ENCODE data around the gene TSPO2.

Gene TSPO2

DNA sequence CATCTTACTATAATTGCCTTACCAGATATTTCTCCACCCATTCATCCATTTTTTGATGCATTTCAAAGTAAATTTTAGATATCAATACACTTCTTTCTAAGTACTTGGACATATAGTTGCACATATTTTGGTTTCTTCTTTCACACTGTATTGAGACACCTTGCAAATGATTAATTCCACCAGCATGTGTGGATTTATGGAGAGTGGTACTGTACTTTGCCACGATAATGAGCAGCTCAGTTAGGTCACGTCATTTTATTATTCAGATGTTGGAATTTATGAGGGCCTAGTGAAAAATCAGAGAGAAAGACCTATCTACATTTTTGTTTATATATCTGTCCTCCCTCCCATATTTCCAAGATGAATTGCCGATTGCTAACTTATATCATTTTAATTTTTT lies 35.8 kb downstream of the TSPO2 start:
- DNase-seq: no peak

- DNase-seq: no peak
These were observed 36.8 kb downstream of the TSPO2 start for GRCh38 chr6:41079080-41079479.

GRCh38 chr6:41080621-41081020 lies 38.4 kb downstream of the TSPO2 start:
- peak; percentile 43 for DNase-seq

- no peak for DNase-seq
These were observed 40.8 kb downstream of the TSPO2 start for GRCh38 chr6:41083072-41083471.

DNA sequence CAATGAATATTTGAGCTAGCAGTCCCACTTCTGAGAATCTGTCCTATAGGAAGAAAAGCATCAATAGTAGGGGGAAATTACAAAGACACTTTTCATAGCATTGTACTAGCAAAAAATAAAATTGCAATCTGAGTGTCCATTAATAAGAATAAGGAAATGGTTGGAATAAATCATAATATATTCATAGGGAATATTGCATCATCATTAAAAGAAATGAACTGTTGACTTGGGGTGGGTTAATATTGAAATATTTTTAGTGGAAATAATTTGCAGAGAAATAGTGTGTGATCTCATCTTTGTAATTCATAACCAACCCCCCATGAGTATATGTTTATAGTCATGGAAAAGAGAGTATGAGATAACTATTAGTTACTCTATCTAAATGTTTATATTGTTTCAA lies 42.9 kb downstream of the TSPO2 start:
- no peak for DNase-seq

GRCh38 chr6:41088451-41088850 lies 46.2 kb downstream of the TSPO2 start:
- DNase-seq: no peak

DNA sequence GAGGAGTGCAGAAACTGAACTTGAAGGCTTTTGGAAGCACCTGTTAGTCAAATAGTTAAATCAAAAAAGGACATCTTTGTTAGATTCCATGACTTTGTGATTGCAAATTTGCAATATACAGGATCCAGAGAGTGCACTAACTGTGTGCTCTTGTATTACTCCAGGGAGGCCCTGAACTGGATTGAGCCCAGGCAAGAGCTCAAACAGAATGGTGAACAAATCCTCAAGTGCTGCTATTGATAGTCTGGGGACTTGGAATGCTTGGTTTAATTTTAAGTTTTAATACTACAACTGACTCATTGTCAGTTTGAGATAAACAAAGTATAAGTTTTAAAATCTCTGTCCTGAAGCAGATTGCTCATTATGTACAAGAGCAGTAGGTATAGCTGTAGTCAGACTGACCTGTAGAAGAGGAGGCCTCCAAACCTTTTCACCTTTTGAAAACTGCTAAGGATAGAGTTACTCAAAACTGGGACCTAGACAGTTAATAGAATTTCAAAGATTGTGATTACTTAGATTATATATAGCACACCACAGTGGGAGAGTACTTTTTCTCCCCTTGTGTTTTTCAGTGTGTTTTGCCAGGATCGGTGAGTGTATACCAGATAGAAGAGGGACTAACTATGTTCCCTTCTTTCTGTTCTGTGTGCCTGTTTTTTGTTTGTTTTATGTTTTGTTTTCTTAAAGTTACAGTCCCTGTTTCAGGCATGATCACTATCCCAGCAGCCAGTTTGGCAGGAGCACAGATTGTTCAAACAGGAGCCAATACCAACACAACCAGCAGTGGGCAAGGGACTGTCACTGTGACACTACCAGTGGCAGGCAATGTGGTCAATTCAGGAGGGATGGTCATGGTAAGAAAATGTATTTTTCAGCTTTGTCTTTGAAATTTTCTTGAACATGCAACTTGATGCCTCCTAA lies 48.8 kb downstream of the TSPO2 start:
- no peak for DNase-seq

DNA sequence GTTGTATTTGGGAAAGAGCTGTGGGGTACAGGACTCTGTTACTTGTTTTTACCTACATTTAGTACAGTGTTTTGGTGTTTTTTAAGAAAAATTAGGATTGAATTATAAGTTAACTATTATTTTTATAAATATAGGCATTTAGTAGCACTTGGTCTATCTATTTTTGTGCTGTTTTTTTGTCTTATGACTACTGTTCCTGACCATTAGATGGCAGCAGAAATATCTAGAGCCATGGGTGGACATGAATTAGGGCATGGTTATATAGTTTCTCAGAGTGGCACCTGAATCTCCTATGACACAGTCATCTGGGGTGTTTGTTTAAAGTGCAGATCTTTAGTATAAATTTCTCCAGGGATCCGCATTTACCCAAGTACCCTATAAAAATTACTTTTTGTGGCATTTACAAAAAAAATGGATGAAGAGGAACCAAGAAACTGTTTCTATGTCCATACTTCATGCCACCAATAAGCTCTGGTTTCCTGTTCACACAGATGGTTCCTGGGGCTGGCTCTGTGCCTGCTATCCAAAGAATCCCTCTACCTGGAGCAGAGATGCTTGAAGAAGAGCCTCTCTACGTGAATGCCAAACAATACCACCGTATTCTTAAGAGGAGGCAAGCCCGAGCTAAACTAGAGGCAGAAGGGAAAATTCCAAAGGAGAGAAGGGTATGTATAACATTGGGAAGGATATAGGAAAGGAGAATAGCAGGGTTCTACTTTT lies 50.3 kb downstream of the TSPO2 start:
- DNase-seq: peak; percentile 14

DNA sequence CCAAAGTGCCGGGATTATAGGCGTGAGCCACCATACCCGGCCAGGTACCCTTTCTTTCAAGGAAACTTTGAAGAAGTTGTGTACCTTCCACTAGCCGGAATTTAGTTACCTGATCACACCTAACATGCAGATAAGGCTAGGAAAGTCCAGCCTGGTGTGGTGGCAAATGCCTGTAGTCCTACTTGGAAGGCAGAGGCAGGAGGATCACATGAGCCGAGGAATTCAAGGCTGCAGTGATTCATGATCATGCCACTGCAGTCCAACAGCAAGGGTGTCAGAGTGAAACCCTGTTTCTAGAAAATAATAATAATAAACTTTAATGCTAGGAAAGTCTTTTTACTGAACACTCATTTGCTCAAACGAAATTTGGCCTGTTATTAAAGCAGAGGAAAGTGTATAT lies 51.5 kb downstream of the TSPO2 start:
- no peak for DNase-seq

Measured in activated CD4-positive, alpha-beta T cell treated with anti-CD3 and anti-CD28 coated beads, Interleukin-2, Interleukin-6, amounts not matched to agents 100 ng/mL and 50 ng/mL, durations not matched to agents 16 hours and 8 hours (primary cell).